Kidney epithelial cell (primary cell): ENCODE data around the gene POU3F3. TPM values are rescaled to one million over a fixed set of nuclear protein-coding genes. Genes with fewer than 3 reads are reported as not detected.

Experiments
- DNase-seq: peaks from one replicate; pipeline ENCODE4 v3.0.0-alpha.2; 2010; ENCODE audit warnings: low read depth
- H3K27me3 ChIP-seq: 2 replicates; pipeline ENCODE4 v1.6.0; 2011; ENCODE audit warnings: low read length; ENCODE audit not compliant: control insufficient read depth, insufficient read depth
- H3K36me3 ChIP-seq: 2 replicates; pipeline ENCODE4 v1.5.1; 2011; ENCODE audit warnings: low read length; ENCODE audit not compliant: control insufficient read depth, insufficient read depth
- H3K4me3 ChIP-seq: 2 replicates; pipeline ENCODE4 v1.5.1; 2011; ENCODE audit warnings: low read depth, mild to moderate bottlenecking, control low read depth, low read length
- CTCF ChIP-seq: IDR thresholded peaks from 2 replicates; pipeline ENCODE4 v1.5.1; 2011; ENCODE audit warnings: mild to moderate bottlenecking, moderate library complexity, low read length, control low read depth, inconsistent platforms; ENCODE audit not compliant: insufficient read depth, poor library complexity, severe bottlenecking
- total RNA-seq: library from RNA; depleted of rRNA; stranded (reverse); fragments of >200 nt; gene quantifications from 2 replicates; pipeline ENCODE4 v1.2.3, GENCODE V29; 2015

Gene POU3F3
- total RNA-seq, 1 donor from 2014 or later, result 19.0 TPM

- Histone ChIP-seq H3K36me3 (no peaks in the 10 kb centered on the region), H3K4me3 (no peak overlapping the region), H3K27me3 (no peaks in the 10 kb centered on the region)
- TF ChIP-seq CTCF, result no peak
- DNase-seq, result no peak
Observed at GRCh38 chr2:104836841-104837240, 17.1 kb upstream of the POU3F3 start.

GRCh38 chr2:104840156-104840555 lies 13.8 kb upstream of the POU3F3 start:
- no peaks in the 10 kb centered on the region for H3K36me3 ChIP-seq
- no peak for DNase-seq
- peaks cover 25% of the 10 kb centered on the region for H3K27me3 ChIP-seq
- no peak overlapping the region for H3K4me3 ChIP-seq
- TF ChIP-seq CTCF, result no peak

GRCh38 chr2:104840893-104841585 lies 12.9 kb upstream of the POU3F3 start:
- no peak for TF ChIP-seq CTCF
- Histone ChIP-seq H3K36me3 (no peaks in the 10 kb centered on the region), H3K4me3 (no peak overlapping the region), H3K27me3 (peaks cover 29% of the 10 kb centered on the region)
- DNase-seq, result no peak

DNA sequence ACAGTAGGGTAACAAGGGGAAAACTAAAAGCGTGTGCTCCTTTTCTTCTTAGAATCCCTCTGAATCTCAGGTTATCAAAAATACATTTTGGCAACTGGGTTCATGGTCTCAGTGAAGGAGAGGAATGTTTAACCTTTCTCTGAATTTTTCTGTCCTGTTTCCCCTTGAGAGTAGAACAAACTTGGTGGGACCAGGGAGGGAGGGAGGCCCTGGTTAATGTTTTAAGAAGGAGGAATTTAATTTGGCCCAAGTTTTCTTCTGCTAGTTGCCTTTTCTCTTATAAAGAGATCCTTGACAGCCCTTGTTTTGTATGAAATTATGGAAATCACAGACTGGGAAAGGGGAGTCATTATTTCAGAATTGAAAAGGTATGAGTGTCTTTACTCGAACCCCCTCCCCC lies 12.2 kb upstream of the POU3F3 start:
- H3K36me3 ChIP-seq, result no peaks in the 10 kb centered on the region
- H3K27me3 ChIP-seq, result peaks cover 31% of the 10 kb centered on the region
- H3K4me3 ChIP-seq, result peak overlapping the region; percentile 65
- DNase-seq, result no peak
- no peak for TF ChIP-seq CTCF

GRCh38 chr2:104844807-104845551 lies 8.9 kb upstream of the POU3F3 start:
- Histone ChIP-seq H3K27me3 (peaks cover 33% of the 10 kb centered on the region), H3K4me3 (peak overlapping the region; percentile 65), H3K36me3 (no peaks in the 10 kb centered on the region)
- DNase-seq, result no peak
- no peak for TF ChIP-seq CTCF

GRCh38 chr2:104845552-104845931 lies 8.4 kb upstream of the POU3F3 start:
- Histone ChIP-seq H3K4me3 (peak overlapping the region; percentile 65), H3K27me3 (peaks cover 34% of the 10 kb centered on the region), H3K36me3 (no peaks in the 10 kb centered on the region)
- no peak for DNase-seq
- TF ChIP-seq CTCF, result no peak
